ENCODE data around the gene MMP28.

The MMP28 gene

GRCh38 chr17:35740997-35741931 is 54.2 kb downstream of the MMP28 start:
- no peak for DNase-seq

GRCh38 chr17:35740216-35740615 is 55.2 kb downstream of the MMP28 start:
- DNase-seq = no peak

DNA sequence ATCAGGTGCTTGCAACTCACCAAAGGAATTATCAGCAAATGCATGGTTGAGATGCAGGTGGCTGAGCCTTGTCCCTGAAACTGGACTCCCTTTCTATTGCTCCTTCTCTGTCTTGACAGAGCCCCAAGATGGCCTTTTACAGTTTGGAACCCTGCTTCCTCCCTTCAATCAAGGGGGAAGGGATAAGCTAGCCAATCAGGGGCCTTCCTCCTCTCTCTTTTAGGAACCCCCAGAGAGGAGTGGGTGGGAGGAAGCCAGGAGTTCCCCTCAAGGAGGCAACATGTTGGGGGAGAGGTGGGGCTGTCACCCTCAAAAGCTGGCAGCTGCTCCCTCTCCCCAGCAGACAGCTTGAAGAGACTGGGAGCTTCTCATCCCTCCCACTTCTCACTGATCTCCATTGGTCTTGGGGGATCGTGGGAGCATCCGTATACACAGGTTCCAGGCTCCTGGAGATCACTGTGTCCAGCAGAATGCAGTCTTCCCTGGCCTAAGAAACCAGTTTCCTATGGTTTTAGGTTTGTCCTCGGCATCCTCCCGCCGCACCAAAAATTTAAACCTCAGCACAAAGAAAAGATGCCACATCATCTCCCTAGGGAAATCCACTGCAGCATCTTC is 56.8 kb downstream of the MMP28 start:
- DNase-seq = no peak

- DNase-seq = no peak
These were observed 59.2 kb downstream of the MMP28 start for GRCh38 chr17:35736236-35736635.

DNA sequence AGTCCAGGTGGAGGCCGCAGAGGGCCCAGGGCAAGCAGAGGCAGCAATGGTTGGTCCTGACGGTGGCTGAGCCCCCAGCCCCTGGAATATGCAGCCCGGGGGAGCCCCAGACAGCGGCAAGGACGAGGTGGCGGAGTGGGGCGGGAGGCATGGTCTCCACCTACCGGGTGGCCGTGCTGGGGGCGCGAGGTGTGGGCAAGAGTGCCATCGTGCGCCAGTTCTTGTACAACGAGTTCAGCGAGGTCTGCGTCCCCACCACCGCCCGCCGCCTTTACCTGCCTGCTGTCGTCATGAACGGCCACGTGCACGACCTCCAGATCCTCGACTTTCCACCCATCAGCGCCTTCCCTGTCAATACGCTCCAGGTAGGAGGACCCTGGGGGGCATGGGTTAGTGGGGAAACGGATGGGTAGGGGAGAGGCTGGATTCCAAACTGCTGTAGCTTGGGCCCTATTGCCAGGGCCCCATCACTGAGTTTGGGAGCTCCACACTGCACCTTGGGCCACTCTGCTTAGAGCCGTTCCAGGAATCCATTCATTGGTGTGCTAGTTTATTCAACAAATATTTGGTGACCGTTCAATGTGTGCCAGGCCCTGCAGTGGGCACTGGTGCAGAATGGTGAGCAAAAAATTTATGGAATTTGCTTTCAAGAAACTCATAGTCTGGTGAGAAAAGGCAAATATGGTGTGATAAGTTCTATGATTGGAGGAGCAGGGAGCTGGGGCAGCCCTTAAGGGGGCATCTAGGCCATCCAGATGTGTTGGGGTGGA is 60.2 kb downstream of the MMP28 start:
- no peak for DNase-seq

DNA sequence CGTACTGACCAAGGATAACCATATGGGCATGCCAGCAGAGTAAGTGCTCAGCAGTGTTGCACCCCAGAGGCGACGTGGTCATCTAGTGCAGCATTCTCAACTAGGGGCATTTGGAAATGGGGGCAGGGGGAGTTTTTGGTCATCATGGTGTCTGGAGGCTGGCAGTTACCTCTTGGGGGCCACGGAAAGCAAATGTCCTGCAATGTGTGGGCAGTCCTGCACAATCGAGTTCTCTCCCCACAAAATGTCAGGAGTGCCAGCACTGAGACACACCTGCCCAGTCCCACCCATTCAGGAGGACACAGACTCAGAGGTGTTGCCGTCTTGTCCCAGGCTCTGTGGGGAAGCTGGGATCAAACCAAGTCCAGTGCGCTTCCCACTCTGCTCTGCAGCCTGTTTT is 61.0 kb downstream of the MMP28 start:
- DNase-seq = no peak

GRCh38 chr17:35733366-35733765 is 62.1 kb downstream of the MMP28 start:
- no peak for DNase-seq

GRCh38 chr17:35732806-35733136 is 62.7 kb downstream of the MMP28 start:
- DNase-seq = no peak

- no peak for DNase-seq
These were observed 63.3 kb downstream of the MMP28 start for GRCh38 chr17:35731917-35732805.

GRCh38 chr17:35731239-35731916 is 64.1 kb downstream of the MMP28 start, which contains the start of gene RASL10B:
Gene RASL10B, plus strand, starts transcription at chr17:35731639. Its CDS starts 3,546 bp downstream, at chr17:35735185.
- peak; percentile 45 for DNase-seq

DNA sequence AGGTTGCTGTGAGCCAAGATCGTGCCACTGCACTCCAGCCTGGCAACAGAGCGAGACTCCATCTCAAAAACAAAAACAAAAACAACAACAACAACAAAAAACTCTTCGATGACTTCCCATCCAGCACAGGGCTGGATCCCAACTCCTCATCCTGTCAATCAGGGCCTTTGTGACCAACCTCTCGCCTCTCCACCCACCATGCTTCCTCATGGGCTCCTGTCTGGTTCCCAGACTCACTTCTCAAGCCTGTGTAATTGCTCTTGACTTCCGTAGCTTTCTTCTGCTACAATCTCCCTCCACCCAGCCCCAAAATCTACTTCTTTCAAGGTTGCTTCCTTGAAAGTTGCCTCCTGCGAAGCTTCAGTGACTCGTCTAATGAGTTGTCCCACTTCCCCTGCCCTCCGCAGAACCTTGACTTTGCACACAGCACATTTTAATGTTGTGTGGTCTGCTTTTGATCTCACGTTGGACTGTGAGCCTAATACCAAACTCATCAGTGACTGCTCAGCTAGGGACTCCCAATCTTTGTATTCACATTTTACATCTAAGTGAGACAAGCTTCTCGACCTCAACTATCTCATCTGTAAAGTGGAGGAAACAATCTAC is 64.9 kb downstream of the MMP28 start:
- DNase-seq = peak; percentile 37

GRCh38 chr17:35729405-35729833 is 66.0 kb downstream of the MMP28 start:
- DNase-seq = peak; percentile 42

GRCh38 chr17:35728551-35728950 is 66.9 kb downstream of the MMP28 start:
- DNase-seq = no peak

DNA sequence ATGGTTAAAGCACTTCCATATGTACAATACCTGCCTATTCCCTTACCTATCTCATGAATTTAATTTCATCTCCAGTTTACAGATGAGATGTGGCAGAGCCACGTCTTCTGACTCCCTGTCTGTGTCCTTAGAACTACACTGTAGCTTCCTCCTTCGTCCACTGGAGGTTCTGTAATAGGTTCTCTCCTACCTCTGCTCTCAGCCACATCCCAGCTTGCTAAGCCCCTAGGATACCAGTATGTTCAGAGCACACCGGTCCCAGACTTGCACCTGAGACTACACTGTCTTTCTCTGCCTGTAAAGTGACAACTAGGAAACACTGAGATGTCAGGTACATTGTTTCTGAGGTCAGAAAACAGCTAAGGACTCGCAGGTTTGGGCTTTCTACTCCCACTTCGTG is 67.8 kb downstream of the MMP28 start:
- DNase-seq = no peak

DNA sequence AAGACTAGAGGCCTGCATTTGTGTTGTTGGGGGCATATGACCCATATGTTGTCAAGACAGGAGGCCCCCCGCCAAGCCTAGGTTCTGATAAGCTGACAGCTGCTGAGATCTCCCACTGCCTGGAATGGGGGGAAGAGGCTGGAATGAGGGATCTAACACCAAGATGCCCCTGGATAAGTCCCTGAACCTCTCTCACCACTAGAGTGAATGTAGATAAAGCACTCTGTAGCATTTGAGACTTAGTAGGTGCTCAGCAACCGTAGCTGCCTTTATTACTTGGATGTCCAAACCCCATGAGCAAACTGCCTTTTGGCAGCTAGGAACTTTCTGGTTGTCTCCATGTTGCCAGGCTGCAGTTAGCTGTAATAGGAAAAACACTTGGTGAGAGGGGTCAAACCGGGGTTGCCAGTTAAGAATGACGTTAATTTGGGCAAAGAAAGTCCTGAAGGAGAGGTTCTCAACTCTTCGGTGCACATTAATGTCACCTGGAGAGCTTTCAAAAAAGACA is 68.4 kb downstream of the MMP28 start:
- DNase-seq = no peak

DNA sequence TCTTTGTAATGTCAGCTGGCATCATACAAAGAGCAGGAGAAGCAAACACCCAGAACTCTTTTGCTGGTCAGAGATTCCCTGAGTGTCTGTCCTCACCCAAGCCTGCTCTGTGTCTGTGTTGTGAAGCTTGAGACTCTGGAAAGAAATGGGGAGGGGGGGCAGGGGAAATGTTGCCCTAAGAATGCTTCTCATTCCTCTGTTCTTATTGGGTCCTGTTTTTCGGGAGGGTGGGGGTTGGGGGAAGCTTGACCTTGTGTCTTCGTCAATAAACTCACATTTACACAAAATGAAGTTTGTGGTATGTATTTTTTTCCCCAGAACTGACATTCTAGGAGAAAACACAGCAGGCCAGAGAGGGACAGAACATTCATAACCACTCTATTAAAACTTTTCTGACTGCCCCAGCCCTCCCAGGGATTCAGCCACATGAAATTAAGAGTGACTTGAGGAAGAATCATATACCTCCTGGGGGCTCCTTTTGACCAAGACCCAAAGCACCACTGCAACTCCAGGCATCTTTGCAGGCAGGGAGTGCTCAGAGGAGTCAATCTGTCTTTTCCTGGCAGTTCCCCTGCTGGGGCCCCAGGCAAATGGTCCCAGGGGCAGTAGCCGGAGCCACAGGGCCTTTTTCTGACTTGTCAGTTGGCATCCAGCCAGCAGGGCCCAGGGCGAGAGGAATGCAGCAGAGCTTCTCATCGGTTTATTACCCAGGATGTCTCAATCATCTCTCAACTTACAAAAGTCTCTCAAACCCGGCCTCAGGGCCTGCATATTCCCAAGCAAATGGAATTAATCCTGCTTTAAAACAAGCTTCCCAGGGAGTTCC is 69.1 kb downstream of the MMP28 start:
- DNase-seq = peak; percentile 97

- DNase-seq = peak; percentile 25
These were observed 69.7 kb downstream of the MMP28 start for GRCh38 chr17:35725802-35726126.

GRCh38 chr17:35725058-35725457 is 70.4 kb downstream of the MMP28 start:
- no peak for DNase-seq

- DNase-seq = no peak
These were observed 71.7 kb downstream of the MMP28 start for GRCh38 chr17:35723735-35724134.

DNA sequence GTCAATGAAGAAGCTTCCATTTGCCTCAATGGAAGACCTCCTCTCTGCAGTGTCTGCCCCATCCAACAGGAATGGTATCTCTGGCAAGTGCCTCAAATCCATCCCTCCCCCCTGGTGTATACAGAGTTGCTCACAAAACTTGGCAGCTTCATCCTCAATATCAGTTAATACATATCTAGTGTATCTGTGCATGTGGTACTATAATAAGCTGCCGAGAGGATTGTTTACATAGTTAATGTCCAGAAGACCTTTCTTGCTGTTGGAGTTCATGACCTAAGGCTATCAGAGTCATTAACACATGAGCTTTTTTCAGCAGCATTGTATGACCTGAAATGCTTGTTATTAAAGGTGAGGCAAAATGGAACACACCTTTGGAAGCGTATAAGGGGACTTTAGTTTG is 78.0 kb downstream of the MMP28 start:
- DNase-seq = no peak

Measured in fibroblast of skin of right quadriceps (primary cell).